Effector CD4-positive, alpha-beta T cell (primary cell): ENCODE results near the gene C12orf76.
"Not testable (repeated sequence)": the region's sequence is repeated elsewhere in the genome, so short reads cannot be mapped to it uniquely, and the experiment has no call there.

ENCODE experiments used
- DNase-seq: peaks from one replicate; pipeline ENCODE4 v3.0.0-alpha.2; 2020

Gene C12orf76

DNA sequence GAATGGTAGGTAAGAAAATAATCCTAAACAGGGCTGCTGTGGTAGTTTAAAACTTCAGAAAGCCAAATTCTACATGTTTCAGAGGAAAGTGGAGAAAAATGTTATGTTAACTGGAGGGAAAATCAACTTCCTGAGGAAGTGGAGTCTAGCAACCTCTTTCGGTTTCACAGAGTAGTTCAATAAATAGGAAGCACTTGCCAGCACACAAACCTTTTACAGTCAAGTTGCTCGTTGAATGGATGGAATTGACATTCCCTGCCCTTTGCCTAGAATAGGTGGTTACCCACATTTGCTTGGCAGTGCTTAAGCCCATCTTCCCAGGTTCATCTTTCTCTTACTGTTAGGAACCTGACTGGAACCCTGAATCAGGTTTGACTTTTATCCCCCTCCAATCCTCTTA lies 33.2 kb downstream of the C12orf76 start:
- DNase-seq: no peak

DNA sequence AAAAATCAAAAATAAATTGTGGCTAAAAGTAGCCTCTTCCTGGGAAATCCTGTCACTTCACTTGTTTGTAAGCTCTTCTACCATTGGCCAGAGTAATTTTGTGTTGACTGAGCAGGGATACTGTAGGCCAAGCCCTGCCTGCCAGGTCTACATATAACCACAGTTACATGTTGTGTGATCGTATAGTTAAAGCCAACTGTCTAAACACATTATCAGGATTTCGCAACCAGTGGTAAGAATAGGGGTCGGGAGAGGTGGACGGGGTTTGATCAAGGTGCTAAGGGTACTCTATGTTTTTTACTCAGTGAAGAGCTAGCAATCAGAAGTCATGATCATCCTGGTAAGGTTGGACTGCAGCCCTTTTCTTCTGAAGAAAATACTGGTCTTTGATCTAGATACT lies 35.7 kb downstream of the C12orf76 start:
- no peak for DNase-seq

DNA sequence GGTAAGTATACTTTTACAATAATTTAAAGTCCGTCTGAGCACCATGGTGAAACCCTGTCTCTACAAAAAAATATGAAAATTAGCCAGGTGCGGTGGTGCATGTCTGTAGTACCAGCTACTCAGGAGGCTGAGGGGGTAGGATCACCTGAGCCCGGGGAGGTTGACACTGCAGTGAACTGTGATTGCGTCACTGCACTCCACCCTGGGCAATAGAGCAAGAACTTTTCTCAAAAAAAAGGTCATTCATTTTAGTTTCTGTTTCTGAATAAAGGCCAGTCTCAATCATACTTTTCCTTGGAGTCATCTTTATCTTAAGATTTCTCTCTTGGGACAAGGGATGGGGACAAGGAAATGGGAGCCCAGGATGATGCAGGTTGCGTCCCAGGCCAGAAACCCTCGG lies 36.2 kb downstream of the C12orf76 start:
- DNase-seq: no peak

DNA sequence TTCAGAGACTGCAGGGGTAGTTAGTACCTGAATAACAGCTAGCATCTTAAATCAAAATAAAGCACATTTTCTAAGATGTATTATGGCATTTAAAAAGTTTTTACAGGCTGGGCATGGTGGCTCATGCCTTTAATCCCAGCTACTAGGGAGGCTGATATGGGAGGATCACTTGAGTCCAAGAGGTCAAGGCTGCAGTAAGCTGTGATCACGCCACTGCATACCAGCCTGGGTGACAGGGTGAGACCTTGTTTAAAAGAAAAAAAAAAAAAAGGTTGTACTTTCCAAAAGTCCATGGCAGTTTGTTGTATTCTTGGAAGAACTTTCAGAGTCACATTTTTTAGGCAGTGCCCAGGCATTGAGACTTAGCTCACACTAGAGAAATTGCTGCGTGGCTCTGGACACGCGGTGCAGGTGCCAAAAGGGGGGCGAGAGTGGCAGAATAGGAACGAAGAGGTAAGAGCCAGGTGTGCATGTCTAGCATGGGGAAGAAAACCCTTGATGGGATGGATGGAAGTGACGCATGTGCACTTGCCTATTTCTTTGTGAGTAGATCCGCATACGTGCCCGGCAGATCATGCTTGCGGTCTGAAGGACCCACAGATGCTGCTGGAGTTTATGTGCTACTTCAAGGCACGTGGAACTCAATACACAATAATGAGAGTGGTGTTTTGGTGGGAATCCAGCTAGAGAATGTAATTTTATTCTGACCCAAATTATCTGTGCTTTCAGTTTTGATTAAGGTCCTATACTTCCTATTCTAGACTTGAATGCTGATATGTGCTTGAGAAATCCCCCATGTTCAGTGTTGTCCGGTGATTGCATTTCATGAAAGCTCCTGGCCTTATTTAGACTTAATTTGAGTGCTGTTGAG lies 37.2 kb downstream of the C12orf76 start:
- DNase-seq: no peak

DNA sequence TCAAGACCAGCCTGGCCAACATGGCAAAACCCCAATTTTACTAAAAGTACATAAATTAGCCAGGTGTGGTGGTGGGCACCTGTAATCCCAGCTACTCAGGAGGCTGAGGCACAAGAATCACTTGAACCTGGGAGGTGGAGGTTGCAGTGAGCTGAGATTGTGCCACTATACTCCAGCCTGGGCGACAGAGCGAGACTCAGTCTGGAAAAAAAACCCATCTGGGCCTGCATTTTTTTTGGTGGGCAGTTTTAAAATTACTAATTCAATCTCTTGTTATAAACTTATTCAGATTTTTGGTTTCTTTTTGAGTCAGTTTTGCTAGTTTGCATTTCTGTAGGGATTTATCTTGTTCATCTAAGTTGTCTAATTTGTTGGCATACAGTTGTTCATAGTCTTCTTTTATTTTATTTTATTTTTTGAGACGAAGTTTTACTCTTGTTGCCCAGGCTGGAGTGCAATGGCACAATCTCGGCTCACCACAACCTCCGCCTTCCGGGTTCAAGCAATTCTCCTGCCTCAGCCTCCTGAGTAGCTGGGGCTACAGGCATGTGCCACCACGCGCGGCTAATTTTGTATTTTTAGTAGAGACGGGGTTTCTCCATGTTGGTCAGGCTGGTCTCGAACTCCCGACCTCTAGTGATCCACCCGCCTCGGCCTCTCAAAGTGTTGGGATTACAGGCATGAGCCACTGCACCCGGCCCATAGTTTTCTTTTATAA lies 39.5 kb downstream of the C12orf76 start:
- DNase-seq: not testable (repeated sequence)

DNA sequence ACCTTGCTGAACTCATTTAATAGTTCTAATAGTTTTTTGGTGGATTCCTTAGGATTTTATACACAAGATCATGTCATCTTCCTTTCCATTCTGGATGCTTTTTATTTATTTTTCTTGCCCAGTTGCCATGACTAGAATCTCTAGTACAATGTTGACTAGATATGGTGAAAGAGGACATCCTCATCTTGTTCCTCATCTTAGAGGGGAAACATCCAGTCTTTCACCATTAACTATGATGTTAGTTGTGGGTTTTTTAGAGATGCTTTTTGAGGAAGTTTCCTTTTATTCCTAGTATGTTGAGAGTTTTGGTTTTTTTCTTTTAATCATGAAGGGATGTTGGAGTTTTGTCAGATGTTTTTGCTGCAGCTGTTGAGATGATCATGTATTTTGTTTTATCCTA lies 40.4 kb downstream of the C12orf76 start:
- no peak for DNase-seq

DNA sequence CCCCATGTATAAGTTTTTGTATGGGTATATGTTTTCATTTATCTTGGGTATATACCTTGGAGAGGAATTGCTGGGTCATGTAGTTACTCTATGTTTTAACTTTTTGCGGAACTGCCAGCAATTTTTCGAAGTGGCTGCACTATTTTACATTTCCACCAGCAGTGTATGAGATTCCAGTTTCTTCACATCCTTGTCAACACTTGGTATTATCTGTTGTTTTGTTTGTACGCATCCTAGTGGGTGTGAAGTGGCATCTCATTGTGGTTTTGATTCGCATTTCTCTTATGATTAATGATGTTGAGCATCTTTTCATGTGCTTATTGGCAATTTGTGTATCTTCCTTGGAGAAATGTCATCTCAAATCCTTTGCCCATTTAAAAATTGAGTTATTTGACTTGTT lies 42.2 kb downstream of the C12orf76 start:
- DNase-seq: no peak

DNA sequence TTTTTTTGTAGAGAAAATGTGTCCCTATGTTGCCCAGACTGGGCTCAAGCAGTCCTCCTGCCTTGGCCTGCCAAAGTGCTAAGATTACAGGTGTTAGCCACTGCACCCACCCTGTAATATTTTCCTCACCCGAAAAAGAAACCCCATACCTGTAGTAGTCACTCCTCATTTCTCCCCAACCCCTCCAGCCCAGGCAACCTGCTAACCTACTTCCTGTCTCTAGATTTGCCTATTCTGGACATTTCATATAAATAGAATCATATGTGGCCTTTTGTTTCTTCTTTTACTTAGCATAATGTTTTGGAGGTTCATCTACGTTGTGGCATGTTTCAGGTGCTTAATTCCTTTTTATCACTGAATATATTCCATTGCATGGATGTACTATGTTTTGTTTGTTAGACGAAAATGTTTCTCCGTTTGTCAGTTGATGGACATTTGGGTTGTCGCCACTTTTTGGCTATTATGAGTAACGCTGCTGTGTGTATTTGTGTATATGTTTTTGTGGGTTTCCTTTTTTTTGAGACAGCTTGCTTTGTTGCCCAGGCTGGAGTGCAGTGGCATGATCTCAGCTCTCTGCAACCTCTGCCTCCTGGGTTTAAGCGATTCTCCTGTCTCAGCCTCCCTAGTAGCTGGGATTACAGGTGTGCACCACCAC lies 42.9 kb downstream of the C12orf76 start:
- no peak for DNase-seq

DNA sequence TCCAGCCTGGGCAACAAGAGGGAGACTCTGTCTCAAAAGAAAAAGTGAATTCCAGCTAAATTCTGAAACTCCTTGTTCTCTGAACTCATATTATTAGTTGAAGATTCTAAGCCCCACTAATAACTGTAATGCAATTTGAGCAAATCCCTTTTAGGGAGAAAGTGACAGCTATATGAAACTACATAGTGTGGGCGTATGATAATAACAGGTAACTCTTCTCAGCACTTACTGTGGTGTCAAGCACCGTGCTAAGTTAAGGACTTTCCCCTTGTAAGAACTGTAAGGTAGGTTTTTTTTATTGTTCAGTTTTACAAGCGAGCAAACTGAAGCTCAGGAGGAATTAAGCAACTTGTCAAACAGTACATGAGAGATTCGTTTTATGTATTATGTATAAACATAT lies 43.7 kb downstream of the C12orf76 start:
- no peak for DNase-seq

DNA sequence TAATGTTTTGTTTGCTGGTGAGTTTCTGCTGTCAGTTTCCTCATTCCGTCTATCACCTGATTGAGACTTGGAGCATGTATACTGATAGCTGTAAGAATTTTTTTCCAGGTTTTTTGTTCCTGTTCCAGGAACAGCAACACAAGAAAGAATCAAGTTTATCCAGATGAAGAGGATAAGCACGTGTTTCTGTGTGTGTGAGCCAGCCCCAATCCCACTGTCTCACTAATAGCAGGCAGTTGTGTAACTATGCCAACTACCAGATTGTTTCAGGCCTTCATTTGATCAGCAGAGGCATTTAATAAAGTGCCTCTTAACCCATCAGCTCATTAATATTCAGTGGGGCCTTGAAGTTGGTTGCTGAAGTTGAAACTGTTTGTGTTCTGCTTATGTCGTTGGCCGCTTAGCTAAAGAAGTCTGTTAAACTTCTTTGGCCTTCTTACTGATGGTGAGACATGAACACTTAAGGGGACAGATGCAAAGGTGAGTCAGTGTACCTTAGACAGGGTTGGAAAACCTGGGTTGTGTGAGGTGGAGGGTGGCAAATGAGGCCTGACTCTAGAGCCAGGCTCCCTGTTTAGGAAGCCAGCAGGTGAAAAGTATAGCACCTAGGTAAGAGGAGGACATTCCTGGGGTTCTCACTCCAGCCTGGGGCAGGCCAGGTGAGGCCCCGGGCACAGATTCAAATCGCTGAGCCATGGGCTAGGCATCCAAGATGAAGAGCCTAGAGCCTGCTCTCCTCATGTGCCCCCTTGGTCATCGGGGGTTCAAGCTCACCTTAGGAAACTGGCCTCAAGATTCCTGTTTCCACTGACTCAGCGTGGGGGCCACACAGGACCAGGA lies 45.4 kb downstream of the C12orf76 start:
- DNase-seq: no peak

DNA sequence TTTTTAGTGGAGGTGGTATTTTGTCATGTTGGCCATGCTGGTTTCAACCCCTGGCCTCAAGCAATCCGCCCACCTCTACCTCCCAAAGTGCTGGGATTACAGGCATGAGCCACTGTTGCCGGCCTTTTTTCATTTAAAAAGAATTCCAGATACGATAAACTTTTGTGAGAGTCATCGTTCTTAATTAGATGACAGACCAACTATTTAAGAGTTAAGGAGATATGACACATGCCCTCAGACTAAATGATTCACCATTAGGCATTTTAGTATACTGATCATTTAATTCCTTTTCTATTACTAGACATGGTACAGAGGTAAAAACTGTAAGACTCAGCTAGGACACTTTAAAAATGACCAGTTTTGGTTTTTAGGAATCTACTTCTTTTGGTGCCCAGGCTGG lies 46.7 kb downstream of the C12orf76 start:
- no peak for DNase-seq

DNA sequence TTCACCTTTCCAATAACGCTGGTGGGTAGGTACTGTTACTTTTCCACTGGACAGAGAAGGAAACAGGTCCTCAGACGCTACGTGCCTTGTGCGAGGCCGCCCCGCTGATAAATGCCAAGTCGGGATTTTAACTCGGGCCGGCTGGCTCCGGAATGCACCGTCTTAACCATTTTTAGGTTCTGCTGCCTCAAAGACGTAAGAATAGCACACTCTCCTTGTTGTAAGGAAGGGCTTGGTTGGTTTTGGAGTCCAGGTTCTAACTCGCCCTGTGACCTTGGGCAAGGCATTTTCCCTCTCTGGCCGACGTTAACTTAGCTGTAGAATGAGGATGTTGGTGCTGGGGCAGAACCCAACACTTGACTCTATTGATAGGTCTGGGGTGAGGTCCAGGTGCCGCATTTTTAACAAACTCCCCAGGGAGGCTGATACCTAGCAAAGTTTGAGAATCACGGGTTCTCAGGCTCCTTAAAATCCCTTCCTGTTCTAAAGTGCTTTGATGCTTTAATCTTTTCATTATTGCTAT lies 48.3 kb downstream of the C12orf76 start:
- no peak for DNase-seq

DNA sequence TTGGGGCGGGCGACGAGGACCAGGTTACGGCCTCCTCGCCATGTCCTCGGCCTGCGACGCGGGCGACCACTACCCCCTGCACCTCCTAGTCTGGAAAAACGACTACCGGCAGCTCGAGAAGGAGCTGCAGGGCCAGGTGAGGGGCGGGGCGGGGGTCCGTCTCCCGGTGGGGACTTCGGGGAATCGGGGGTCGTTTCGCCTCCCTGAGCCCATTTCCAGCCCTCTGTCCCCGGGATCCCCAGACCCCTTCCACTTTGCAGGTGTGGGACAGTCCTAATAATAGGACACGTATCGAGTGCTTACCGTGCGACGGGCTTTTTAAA lies 48.7 kb downstream of the C12orf76 start:
- DNase-seq: no peak

DNA sequence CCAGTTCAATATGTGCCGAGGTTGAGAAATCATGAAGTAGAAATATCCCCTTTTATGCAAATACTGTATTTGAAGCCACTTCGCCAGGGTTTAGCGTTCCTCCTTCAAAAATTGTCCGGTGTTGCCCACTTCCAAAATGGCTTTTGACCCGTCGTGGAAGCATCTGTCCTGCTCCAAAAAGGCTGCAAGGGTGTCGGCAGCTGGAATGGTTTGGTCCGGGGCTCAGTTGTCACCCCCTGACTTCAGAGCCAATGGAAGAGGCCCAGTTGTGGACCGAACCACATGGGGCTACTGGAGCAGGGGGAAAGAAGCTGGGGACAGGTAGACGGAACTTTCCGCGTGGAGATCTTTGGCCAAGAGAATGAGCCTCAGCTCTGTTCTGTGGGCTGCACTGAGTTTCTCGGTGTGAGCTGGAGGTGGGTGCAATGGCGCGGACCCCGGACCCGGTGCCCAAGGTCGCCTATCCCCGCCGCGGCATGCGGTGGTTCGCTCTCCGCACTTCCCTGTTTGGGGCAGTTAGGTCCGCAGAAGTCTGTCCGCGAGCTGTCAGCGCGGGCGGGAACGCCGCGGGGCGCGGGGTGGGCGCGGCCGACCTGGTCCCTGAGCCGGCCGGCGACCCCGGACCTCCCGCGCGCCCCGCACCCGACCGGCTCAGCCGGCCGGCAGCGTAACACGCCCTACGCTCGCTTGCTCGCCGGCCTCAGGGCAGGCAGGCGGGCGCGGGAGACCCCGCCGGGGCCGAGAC lies 49.2 kb downstream of the C12orf76 start, which contains the start of gene ANKRD13A:
TSS of gene ANKRD13A (plus strand) at position 527 of the 745 bp plus-strand sequence. CDS start 259 bp downstream, outside the sequence.
- peak; percentile 83 for DNase-seq

DNA sequence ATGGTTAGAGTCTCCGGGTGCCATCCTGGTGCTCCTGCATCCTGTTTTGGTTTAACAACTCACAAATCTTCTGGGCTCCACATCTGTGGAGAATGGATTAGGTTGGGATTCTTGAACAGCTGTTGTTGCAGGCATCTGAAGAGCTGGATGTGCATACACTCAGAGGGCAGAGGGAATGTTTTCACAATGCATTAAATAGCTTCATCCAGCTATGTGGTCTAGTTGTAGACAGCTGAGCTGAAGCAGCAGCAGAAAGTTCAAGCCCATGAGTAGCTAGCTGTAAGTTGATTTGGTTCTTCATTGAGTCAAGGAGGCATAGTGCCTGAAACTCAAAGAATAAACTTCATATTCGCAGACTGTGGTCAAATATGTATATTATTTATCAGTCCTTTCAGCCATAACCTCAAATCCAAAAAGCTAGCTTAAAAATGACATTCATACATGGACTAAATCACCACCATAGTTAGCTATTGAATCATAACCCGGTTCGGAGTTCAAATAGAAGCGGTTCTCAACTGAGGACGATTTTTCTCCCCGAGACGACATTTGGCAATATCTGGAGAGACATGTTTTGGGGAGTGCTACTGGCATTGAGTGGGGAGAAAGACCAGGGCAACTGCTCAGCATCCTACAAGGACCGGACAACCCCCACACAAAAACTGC lies 50.0 kb downstream of the C12orf76 start:
- DNase-seq: no peak

DNA sequence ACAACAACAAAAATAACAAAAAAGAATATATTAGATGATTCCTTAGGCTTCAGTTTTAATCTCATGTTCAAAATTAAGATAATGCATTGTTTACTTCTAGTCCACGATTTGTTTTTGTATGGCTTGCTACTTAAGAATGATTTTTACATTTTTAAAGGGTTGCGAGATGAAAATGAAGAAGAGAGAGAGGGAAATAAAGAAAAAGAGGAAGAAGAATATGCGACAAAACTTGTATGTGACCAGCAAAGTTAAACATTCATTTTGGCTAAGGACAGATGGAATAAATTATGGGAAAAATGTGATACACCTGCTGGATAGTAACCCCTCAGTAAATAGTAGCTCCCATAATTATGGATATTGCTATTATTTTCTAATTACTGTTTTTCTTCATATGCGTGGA lies 50.9 kb downstream of the C12orf76 start:
- no peak for DNase-seq

DNA sequence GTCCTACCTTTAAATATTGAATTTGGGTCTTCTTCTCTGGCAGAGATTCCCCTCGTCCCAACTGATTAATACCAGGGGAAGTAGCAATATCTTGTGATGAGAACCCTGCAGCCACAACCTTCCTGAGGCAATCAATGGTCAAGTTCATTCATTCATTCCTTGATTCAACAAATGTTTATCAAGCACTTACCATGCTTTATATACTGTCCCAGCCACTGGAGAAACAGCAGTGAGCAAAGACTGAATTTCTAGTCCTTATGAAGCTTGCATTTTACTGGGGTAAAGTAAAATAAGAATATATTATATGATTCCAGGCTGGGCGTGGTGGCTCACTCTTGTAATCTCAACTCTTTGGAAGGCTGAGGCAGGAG lies 51.9 kb downstream of the C12orf76 start:
- DNase-seq: no peak

DNA sequence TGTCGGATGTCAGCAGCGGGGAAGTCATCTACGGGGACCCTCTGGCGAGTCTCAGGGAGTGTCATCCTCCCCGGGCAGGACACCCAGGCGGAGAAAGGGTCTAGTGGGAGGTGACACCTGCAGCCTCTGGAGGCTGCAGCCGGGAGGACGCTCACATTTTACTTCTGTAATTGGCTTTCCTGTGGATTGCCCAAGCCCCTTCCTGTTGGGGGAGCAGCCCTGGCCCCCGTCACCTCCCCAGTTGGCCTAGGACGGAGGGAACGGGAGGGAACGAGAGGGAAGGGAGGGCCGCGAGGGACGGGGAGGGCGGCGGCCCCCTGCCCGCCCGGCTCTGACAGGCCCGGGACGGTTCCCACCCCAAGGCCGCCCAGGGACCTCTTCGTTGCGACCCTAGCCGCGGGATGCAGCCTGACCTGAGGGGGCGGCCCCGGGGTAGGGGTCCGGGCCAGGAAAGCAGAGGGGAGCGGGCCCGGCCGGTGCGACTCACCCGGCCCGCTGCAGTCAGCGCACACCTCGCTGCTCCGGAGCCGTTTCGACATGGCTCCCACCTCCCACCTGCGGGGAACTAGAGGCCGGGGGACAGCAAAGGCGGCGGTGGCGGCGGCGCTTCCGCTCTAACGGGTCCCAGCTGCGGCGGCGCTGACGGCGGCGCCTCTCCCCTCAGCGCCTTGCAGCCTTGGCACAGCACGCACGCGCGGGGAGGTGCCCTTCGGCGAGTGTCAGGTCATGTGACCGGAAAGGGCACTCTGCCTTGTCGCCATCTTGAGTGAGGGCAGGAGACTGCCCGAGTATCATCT lies 52.4 kb downstream of the C12orf76 start, which contains the start of gene GIT2:
TSS of gene GIT2 (minus strand) at position 683 of the 797 bp plus-strand sequence. CDS start at position 539, 144 bp downstream.
- peak; percentile 94 for DNase-seq

DNA sequence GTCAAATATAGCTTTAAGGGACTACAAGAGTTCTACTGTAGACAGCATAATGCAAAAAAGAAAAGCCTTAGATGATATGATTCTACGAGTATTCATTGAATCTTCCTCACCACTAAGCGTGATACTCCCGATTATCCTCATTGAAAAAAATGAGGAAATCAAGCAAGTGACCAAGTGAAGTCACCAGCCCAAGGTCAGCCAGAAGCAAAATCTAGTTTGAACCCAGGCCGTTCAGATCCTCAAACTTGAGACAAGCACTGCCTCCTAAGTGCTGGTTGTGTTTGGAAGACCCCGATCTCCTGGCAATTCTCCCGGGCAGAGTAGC lies 53.0 kb downstream of the C12orf76 start:
- DNase-seq: no peak

DNA sequence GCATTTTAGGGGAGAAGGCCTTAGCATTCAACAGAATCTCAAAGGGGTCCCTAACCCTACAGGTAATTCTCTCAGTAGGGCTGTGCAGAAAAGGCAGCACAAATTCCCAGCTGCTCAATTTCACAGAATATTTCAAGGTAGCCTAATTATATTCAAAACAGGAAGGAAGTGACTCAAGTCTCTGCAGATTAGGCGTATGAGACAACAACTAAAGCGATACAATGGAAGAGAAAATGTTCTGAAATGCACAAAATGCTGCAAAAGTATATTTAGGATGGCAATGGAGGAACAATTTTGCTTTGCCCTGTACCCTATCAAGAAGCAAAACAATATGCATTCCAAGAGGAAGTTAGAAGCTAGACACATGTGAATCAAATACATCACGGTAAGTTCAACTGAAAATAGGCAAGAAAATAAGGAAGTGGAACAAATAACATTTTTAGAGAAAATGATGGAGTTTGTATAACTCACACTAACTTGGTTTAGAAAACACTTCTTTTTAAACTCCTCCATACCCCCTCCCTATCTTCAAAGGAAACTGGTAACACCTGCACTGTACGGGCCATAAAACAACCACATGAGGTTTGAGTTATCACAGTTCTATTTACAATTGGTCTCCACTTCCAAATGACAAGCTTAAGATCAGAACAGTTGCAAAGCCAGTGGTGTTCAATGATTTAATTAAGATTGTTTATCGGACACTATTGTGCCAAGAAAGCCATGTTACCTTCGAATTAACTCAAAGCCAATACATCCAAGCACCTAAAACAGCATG lies 53.7 kb downstream of the C12orf76 start:
- DNase-seq: no peak
